ENCODE data around the gene SLC47A2.

The SLC47A2 gene, protein sequence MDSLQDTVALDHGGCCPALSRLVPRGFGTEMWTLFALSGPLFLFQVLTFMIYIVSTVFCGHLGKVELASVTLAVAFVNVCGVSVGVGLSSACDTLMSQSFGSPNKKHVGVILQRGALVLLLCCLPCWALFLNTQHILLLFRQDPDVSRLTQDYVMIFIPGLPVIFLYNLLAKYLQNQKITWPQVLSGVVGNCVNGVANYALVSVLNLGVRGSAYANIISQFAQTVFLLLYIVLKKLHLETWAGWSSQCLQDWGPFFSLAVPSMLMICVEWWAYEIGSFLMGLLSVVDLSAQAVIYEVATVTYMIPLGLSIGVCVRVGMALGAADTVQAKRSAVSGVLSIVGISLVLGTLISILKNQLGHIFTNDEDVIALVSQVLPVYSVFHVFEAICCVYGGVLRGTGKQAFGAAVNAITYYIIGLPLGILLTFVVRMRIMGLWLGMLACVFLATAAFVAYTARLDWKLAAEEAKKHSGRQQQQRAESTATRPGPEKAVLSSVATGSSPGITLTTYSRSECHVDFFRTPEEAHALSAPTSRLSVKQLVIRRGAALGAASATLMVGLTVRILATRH

GRCh38 chr17:19716108-19717030, at the start of gene SLC47A2:
Gene SLC47A2, minus strand, starts transcription at chr17:19716584. Its CDS starts 29 bp downstream, at chr17:19716555.
- TF ChIP-seq, protein P1, sequence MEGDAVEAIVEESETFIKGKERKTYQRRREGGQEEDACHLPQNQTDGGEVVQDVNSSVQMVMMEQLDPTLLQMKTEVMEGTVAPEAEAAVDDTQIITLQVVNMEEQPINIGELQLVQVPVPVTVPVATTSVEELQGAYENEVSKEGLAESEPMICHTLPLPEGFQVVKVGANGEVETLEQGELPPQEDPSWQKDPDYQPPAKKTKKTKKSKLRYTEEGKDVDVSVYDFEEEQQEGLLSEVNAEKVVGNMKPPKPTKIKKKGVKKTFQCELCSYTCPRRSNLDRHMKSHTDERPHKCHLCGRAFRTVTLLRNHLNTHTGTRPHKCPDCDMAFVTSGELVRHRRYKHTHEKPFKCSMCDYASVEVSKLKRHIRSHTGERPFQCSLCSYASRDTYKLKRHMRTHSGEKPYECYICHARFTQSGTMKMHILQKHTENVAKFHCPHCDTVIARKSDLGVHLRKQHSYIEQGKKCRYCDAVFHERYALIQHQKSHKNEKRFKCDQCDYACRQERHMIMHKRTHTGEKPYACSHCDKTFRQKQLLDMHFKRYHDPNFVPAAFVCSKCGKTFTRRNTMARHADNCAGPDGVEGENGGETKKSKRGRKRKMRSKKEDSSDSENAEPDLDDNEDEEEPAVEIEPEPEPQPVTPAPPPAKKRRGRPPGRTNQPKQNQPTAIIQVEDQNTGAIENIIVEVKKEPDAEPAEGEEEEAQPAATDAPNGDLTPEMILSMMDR (IDR thresholded peaks at IDR 0.05): no peak

- TF ChIP-seq, protein P1 (IDR thresholded peaks at IDR 0.05): no peak
Measured at GRCh38 chr17:19766016-19766415, 49.6 kb upstream of the SLC47A2 start.

DNA sequence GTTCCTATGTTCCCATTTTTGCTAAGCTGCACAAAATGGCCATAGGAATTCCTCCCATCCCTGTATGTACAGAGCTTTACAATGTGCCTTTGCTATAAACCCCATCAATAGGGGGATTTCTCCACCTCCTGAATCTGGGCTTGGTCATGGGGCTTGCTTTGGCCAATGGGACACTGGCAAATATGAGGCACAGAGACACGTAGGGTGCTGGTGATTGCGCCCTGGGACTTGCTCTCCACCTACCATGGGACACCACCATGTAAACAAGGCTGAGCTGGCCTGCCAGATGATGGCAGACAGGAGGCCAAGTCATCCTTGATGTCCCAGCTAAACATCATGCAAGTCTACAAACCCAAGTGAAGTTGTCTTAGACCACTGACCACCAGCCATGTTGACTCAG, 47.0 kb upstream of the SLC47A2 start:
- TF ChIP-seq, protein P1 (IDR thresholded peaks at IDR 0.05): no peak

DNA sequence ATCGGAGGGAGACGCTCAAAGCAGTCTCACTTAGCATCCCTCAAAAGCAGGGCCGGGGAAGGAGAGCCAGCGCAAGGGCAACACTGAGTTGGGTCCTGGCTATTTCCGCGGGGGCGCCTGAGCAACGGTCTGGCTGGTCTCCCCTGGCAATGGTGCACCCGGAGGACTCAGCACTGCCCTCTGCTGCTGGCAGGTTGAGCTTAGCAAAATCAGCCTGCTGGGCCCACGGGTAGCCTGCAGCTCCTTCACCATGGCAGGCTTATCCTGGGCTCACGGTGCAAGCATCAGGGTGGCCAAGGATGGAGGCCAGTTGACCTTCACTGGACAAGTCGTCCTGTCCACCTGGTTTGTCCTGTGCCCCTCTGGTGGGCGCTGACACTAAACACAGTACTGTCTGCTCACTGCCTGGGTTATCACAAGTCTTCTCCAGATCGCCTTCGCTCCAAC, 46.2 kb upstream of the SLC47A2 start:
- TF ChIP-seq, protein P1 (IDR thresholded peaks at IDR 0.05): peak; percentile 81

DNA sequence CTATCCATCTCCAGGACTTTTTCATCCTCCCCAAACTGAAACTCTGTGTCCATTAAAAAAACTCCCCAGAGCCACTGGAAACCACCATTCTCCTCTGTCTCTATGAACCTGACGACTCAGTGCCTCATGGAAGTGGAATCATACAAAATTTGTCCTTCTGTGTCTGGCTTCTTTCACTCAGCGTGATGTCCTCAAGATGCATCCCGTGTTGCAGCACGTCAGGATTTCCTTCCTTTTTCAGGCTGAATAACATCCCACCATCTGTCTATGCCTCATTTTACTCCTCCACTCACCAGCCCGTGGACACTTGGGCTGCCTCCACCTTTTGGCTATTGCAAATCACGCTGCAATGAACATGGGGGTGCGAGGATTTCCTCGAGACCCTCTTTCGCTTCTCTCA, 44.4 kb upstream of the SLC47A2 start:
- TF ChIP-seq, protein P1 (IDR thresholded peaks at IDR 0.05): no peak

- TF ChIP-seq, protein P1 (IDR thresholded peaks at IDR 0.05): no peak
Measured at GRCh38 chr17:19759568-19760549, 43.5 kb upstream of the SLC47A2 start.
